HepG2 (cell line): Measurements from ENCODE around the gene CFAP97. TPM values are rescaled to one million over a fixed set of nuclear protein-coding genes. Genes with fewer than 3 reads are reported as not detected.

Source experiments
- DMTF1 ChIP-seq: sonication (generic); formaldehyde crosslinking; IDR thresholded peaks from 2 replicates; pipeline ENCODE4 v1.4.0; 2020; ENCODE audit warnings: mild to moderate bottlenecking, missing genetic modification reagents
- ELF1 ChIP-seq: sonication (generic); formaldehyde crosslinking; IDR thresholded peaks from 2 replicates; pipeline ENCODE4 v1.4.0; 2020; ENCODE audit warnings: missing genetic modification reagents
- ELF3 ChIP-seq: IDR thresholded peaks from 2 replicates; pipeline ENCODE4 v1.6.1; 2016; ENCODE audit warnings: missing genetic modification reagents, missing compliant biosample characterization
- HNF4G ChIP-seq, 2 experiments: sonication (generic) in 1 of 2; formaldehyde crosslinking in 1 of 2; IDR thresholded peaks; 2 replicates each; pipeline versions ENCODE4 v1.4.0 to v1.6.1; 2011 to 2020; ENCODE audit warnings: borderline replicate concordance in 2 of 2, low read depth in 2 of 2, mild to moderate bottlenecking in 2 of 2, low read length in 1 of 2, missing genetic modification reagents in 1 of 2, moderate library complexity in 1 of 2
- KAT8 ChIP-seq: IDR thresholded peaks from 2 replicates; pipeline ENCODE4 v1.6.1; 2016; ENCODE audit warnings: missing genetic modification reagents, missing compliant biosample characterization
- PITX1 ChIP-seq: sonication (generic); formaldehyde crosslinking; IDR thresholded peaks from 2 replicates; pipeline ENCODE4 v1.5.1; 2020; ENCODE audit warnings: mild to moderate bottlenecking, missing genetic modification reagents
- RBM22 ChIP-seq: fragments of 200-400 bp; formaldehyde crosslinking; optimal IDR thresholded peaks from 2 replicates; pipeline ENCODE3; 2017; ENCODE audit warnings: mild to moderate bottlenecking, low read length, moderate library complexity
- SRSF1 ChIP-seq: fragments of 200-400 bp; formaldehyde crosslinking; optimal IDR thresholded peaks from 2 replicates; pipeline ENCODE3; 2017; ENCODE audit warnings: mild to moderate bottlenecking, low read depth, low read length, moderate library complexity
- TAF1 ChIP-seq: sonication (generic); formaldehyde crosslinking; IDR thresholded peaks from 2 replicates; pipeline ENCODE4 v1.4.0; 2020; ENCODE audit warnings: missing genetic modification reagents
- TBX2 ChIP-seq: sonication (generic); formaldehyde crosslinking; IDR thresholded peaks from 2 replicates; pipeline ENCODE4 v1.5.0; 2020; ENCODE audit warnings: missing genetic modification reagents, mild to moderate bottlenecking, borderline replicate concordance
- ZNF563 ChIP-seq: sonication (generic); formaldehyde crosslinking; IDR thresholded peaks from 2 replicates; pipeline ENCODE4 v1.8.0; 2022; ENCODE audit warnings: mild to moderate bottlenecking, moderate library complexity, missing genetic modification reagents
- polyA plus RNA-seq, 8 experiments: library from polyadenylated mRNA; depleted of rRNA in 3 of 8; stranded (reverse) in 7 of 8; unstranded in 1 of 8; fragments of >200 nt; fragmentation: Illumina TruSeq in 4 of 8; extraction: Trizol in 4 of 8; gene quantifications; 2 replicates each; pipeline versions ENCODE4 v1.2.1 to v1.2.3, GENCODE V29; 2011 to 2016; ENCODE audit warnings: low read depth in 4 of 8, missing spikeins in 1 of 8, mixed read lengths in 1 of 8; ENCODE audit not compliant: insufficient read depth in 1 of 8
- total RNA-seq, 5 experiments: library from RNA; depleted of rRNA; stranded (reverse); fragments of >200 nt; fragmentation: Illumina TruSeq; extraction: Trizol; gene quantifications; 2 replicates each; pipeline ENCODE4 v1.2.3, GENCODE V29; 2016; ENCODE audit warnings: low read depth in 1 of 5
- TF ChIP-seq, protein P1 (sequence below): sonication (generic); formaldehyde crosslinking; IDR thresholded peaks from 2 replicates; pipeline ENCODE4 v1.9.0; 2021; ENCODE audit warnings: missing genetic modification reagents, mild to moderate bottlenecking, borderline replicate concordance
- TF ChIP-seq, protein P2 (sequence below): sonication (generic); formaldehyde crosslinking; IDR thresholded peaks from 2 replicates; pipeline ENCODE4 v1.4.0; 2020; ENCODE audit warnings: missing genetic modification reagents
- TF ChIP-seq, protein P3 (sequence below): sonication (generic); formaldehyde crosslinking; IDR thresholded peaks from 2 replicates; pipeline ENCODE4 v1.4.0; 2020; ENCODE audit warnings: missing genetic modification reagents, borderline replicate concordance
- TF ChIP-seq, protein P4 (sequence below): sonication (generic); formaldehyde crosslinking; IDR thresholded peaks from 2 replicates; pipeline ENCODE4; 2020; ENCODE audit warnings: missing genetic modification reagents, mild to moderate bottlenecking, borderline replicate concordance

CFAP97 gene
- total and polyA plus RNA-seq, 2 of the 13 experiments (the other 11 are each of a cell fraction or from before 2014, with no cell fraction given), result 32.1 to 44.4 TPM

DNA sequence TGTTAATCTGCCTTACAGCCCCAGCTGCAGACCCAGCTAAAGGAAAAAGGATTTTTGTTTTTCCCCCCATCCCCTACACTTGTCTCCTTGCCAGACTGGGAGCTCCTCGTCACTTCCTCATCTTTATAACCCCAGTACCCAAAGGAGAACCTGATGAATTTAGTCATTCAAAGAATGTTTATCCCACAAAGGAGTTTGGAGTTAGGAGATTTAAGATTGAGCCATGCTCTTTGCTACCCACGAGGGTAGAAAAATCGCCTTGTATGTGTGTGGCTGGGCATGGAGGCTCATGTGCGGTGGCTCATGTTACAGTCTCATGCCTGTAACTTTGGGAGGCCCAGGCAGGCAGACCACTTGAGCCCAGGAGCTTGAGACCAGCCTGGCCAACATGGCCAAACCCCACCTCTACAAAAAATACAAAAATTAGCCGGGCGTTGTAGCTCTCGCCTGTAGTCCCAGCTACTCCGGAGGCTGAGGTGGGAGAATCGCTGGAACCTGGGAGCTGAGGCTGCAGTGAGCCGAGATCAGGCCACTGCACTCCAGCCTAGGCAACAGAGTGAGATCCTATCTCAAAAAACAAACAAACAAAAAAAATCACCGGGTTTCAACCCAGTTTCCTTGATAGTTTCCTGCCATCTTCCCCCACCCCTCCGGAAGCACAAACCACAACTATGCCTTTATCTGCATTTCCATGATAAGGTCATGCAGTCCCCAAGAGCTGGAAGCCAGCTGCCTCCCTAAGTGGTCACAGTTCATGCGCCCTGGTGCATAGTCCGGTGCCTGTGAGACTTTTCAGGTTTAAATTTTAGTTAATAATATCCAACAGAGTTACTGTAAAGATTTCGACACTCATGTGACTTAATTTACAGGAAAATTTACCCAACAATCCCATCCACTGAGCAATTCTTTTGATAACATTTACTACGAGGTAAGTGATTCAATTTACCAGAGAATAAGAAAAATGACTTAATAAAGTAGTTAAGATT, 1.5 kb downstream of the CFAP97 start (continued):
- TF ChIP-seq HNF4G (IDR thresholded peaks at IDR 0.05; ENCODE audit: borderline replicate concordance, low read depth, low read length) (peak; percentile 89; the same call in 1 of the 2 replicates), HNF4G (CRISPR knock-in tag; IDR thresholded peaks at IDR 0.05; ENCODE audit: borderline replicate concordance, low read depth) (peak; percentile 79; the same call in 1 of the 2 replicates), RBM22 (no peak), ELF1 (CRISPR knock-in tag) (peak; percentile 30; the same call in 1 of the 2 replicates), SRSF1 (no peak), ZNF563 (CRISPR knock-in tag) (no peak), DMTF1 (CRISPR knock-in tag) (no peak), TAF1 (CRISPR knock-in tag) (peak; percentile 45; the same call in 1 of the 2 replicates), ELF3 (CRISPR knock-in tag) (peak; percentile 94), KAT8 (CRISPR knock-in tag) (peak; percentile 58; the same call in 1 of the 2 replicates), PITX1 (CRISPR knock-in tag) (0 out of 2 replicates have a peak, but pooled peaks have one; percentile 27), TBX2 (peak; percentile 73; the same call in 1 of the 2 replicates)
- TF ChIP-seq, protein P1, sequence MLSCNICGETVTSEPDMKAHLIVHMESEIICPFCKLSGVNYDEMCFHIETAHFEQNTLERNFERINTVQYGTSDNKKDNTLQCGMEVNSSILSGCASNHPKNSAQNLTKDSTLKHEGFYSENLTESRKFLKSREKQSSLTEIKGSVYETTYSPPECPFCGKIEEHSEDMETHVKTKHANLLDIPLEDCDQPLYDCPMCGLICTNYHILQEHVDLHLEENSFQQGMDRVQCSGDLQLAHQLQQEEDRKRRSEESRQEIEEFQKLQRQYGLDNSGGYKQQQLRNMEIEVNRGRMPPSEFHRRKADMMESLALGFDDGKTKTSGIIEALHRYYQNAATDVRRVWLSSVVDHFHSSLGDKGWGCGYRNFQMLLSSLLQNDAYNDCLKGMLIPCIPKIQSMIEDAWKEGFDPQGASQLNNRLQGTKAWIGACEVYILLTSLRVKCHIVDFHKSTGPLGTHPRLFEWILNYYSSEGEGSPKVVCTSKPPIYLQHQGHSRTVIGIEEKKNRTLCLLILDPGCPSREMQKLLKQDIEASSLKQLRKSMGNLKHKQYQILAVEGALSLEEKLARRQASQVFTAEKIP, result no peak
- TF ChIP-seq, protein P2, sequence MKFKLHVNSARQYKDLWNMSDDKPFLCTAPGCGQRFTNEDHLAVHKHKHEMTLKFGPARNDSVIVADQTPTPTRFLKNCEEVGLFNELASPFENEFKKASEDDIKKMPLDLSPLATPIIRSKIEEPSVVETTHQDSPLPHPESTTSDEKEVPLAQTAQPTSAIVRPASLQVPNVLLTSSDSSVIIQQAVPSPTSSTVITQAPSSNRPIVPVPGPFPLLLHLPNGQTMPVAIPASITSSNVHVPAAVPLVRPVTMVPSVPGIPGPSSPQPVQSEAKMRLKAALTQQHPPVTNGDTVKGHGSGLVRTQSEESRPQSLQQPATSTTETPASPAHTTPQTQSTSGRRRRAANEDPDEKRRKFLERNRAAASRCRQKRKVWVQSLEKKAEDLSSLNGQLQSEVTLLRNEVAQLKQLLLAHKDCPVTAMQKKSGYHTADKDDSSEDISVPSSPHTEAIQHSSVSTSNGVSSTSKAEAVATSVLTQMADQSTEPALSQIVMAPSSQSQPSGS (CRISPR knock-in tag), result peak; percentile 63; the same call in 1 of the 2 replicates
- TF ChIP-seq, protein P3, sequence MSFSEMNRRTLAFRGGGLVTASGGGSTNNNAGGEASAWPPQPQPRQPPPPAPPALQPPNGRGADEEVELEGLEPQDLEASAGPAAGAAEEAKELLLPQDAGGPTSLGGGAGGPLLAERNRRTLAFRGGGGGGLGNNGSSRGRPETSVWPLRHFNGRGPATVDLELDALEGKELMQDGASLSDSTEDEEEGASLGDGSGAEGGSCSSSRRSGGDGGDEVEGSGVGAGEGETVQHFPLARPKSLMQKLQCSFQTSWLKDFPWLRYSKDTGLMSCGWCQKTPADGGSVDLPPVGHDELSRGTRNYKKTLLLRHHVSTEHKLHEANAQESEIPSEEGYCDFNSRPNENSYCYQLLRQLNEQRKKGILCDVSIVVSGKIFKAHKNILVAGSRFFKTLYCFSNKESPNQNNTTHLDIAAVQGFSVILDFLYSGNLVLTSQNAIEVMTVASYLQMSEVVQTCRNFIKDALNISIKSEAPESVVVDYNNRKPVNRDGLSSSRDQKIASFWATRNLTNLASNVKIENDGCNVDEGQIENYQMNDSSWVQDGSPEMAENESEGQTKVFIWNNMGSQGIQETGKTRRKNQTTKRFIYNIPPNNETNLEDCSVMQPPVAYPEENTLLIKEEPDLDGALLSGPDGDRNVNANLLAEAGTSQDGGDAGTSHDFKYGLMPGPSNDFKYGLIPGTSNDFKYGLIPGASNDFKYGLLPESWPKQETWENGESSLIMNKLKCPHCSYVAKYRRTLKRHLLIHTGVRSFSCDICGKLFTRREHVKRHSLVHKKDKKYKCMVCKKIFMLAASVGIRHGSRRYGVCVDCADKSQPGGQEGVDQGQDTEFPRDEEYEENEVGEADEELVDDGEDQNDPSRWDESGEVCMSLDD, result no peak; the same call in 1 of the 2 replicates
- TF ChIP-seq, protein P4, sequence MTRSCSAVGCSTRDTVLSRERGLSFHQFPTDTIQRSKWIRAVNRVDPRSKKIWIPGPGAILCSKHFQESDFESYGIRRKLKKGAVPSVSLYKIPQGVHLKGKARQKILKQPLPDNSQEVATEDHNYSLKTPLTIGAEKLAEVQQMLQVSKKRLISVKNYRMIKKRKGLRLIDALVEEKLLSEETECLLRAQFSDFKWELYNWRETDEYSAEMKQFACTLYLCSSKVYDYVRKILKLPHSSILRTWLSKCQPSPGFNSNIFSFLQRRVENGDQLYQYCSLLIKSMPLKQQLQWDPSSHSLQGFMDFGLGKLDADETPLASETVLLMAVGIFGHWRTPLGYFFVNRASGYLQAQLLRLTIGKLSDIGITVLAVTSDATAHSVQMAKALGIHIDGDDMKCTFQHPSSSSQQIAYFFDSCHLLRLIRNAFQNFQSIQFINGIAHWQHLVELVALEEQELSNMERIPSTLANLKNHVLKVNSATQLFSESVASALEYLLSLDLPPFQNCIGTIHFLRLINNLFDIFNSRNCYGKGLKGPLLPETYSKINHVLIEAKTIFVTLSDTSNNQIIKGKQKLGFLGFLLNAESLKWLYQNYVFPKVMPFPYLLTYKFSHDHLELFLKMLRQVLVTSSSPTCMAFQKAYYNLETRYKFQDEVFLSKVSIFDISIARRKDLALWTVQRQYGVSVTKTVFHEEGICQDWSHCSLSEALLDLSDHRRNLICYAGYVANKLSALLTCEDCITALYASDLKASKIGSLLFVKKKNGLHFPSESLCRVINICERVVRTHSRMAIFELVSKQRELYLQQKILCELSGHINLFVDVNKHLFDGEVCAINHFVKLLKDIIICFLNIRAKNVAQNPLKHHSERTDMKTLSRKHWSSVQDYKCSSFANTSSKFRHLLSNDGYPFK (CRISPR knock-in tag), result peak; percentile 49; the same call in 1 of the 2 replicates
